Measurements from ENCODE around the gene FRAT1.

FRAT1 gene

DNA sequence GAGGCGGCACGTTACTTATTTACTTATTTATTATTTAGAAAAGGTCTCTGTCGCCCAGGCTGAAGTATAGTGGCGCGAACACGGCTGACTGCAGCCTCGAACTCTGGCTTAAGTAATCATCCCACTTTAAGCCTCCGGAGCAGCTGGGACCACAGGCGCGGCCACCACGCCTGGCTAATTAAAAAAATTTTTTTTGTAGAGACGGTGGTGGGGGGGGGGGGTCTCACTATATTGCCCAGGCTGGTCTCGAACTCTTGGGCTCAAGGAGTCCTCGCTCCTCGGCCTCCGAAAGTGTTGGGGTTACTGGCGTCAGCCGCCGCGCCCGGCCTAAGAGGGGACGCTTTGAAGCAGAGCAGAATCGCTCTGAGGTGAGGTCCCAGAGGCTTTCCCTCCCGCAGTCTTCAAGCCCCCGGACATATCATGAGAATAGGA, 16.1 kb downstream of the FRAT1 start:
- no peak for DNase-seq
- H3K27me3 ChIP-seq (ENCODE audit: insufficient read depth, low read depth, severe bottlenecking), result no peaks in the 10 kb centered on the region
- H3K36me3 ChIP-seq, result peaks cover 4% of the 10 kb centered on the region; the same call in 1 of the 2 replicates
- TF ChIP-seq, protein P1, sequence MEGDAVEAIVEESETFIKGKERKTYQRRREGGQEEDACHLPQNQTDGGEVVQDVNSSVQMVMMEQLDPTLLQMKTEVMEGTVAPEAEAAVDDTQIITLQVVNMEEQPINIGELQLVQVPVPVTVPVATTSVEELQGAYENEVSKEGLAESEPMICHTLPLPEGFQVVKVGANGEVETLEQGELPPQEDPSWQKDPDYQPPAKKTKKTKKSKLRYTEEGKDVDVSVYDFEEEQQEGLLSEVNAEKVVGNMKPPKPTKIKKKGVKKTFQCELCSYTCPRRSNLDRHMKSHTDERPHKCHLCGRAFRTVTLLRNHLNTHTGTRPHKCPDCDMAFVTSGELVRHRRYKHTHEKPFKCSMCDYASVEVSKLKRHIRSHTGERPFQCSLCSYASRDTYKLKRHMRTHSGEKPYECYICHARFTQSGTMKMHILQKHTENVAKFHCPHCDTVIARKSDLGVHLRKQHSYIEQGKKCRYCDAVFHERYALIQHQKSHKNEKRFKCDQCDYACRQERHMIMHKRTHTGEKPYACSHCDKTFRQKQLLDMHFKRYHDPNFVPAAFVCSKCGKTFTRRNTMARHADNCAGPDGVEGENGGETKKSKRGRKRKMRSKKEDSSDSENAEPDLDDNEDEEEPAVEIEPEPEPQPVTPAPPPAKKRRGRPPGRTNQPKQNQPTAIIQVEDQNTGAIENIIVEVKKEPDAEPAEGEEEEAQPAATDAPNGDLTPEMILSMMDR (IDR thresholded peaks at IDR 0.05; ENCODE audit: low read depth, low read length), result no peak
- H3K27ac ChIP-seq, result peak overlapping the region; percentile 100
- no peaks in the 10 kb centered on the region for H3K9me3 ChIP-seq (ENCODE audit: severe bottlenecking)
- H3K4me3 ChIP-seq (ENCODE audit: low read depth, low read length), result peak overlapping the region; percentile 49

- H3K4me3 ChIP-seq (ENCODE audit: low read depth, low read length), result no peak overlapping the region
- H3K36me3 ChIP-seq, result peaks cover 4% of the 10 kb centered on the region; the same call in 1 of the 2 replicates
These were observed 16.9 kb downstream of the FRAT1 start for GRCh38 chr10:97336006-97336405.

GRCh38 chr10:97336446-97336845, 17.4 kb downstream of the FRAT1 start:
- H3K36me3 ChIP-seq, result peaks cover under 1% of the 10 kb centered on the region; the same call in 1 of the 2 replicates
- no peak overlapping the region for H3K27ac ChIP-seq
- no peaks in the 10 kb centered on the region for H3K27me3 ChIP-seq (ENCODE audit: insufficient read depth, low read depth, severe bottlenecking)
- TF ChIP-seq, protein P1 (IDR thresholded peaks at IDR 0.05; ENCODE audit: low read depth, low read length), result no peak
- no peak for DNase-seq
- H3K9me3 ChIP-seq (ENCODE audit: severe bottlenecking), result no peaks in the 10 kb centered on the region
- no peak overlapping the region for H3K4me3 ChIP-seq (ENCODE audit: low read depth, low read length)

More at GRCh38 chr10:97336006-97336405, 16.9 kb downstream of the FRAT1 start:
- no peaks in the 10 kb centered on the region for H3K27me3 ChIP-seq (ENCODE audit: insufficient read depth, low read depth, severe bottlenecking)
- H3K9me3 ChIP-seq (ENCODE audit: severe bottlenecking), result no peaks in the 10 kb centered on the region
- no peak for DNase-seq
- TF ChIP-seq, protein P1 (IDR thresholded peaks at IDR 0.05; ENCODE audit: low read depth, low read length), result no peak
- H3K27ac ChIP-seq, result no peak overlapping the region

GRCh38 chr10:97336942-97337831, 18.1 kb downstream of the FRAT1 start:
- Histone ChIP-seq H3K9me3 (ENCODE audit: severe bottlenecking) (no peaks in the 10 kb centered on the region), H3K27ac (no peak overlapping the region), H3K36me3 (no peaks in the 10 kb centered on the region; the same call in 1 of the 2 replicates), H3K4me3 (ENCODE audit: low read depth, low read length) (peak overlapping the region; percentile 5), H3K27me3 (ENCODE audit: insufficient read depth, low read depth, severe bottlenecking) (no peaks in the 10 kb centered on the region)
- DNase-seq, result peak; percentile 31
- TF ChIP-seq, protein P1 (IDR thresholded peaks at IDR 0.05; ENCODE audit: low read depth, low read length), result no peak

- Histone ChIP-seq H3K27me3 (ENCODE audit: insufficient read depth, low read depth, severe bottlenecking) (no peaks in the 10 kb centered on the region), H3K4me3 (ENCODE audit: low read depth, low read length) (no peak overlapping the region), H3K36me3 (no peaks in the 10 kb centered on the region; the same call in 1 of the 2 replicates), H3K27ac (no peak overlapping the region), H3K9me3 (ENCODE audit: severe bottlenecking) (no peaks in the 10 kb centered on the region)
- no peak for DNase-seq
- TF ChIP-seq, protein P1 (IDR thresholded peaks at IDR 0.05; ENCODE audit: low read depth, low read length), result no peak
These were observed 19.0 kb downstream of the FRAT1 start for GRCh38 chr10:97338041-97338440.
